ENCODE measurements around the gene FAT1.

GRCh38 chr4:186710521-186711119, 13.0 kb downstream of the FAT1 start:
- TF ChIP-seq POLR2A (IDR thresholded peaks at IDR 0.05) = no peak
- TF ChIP-seq, protein P1, sequence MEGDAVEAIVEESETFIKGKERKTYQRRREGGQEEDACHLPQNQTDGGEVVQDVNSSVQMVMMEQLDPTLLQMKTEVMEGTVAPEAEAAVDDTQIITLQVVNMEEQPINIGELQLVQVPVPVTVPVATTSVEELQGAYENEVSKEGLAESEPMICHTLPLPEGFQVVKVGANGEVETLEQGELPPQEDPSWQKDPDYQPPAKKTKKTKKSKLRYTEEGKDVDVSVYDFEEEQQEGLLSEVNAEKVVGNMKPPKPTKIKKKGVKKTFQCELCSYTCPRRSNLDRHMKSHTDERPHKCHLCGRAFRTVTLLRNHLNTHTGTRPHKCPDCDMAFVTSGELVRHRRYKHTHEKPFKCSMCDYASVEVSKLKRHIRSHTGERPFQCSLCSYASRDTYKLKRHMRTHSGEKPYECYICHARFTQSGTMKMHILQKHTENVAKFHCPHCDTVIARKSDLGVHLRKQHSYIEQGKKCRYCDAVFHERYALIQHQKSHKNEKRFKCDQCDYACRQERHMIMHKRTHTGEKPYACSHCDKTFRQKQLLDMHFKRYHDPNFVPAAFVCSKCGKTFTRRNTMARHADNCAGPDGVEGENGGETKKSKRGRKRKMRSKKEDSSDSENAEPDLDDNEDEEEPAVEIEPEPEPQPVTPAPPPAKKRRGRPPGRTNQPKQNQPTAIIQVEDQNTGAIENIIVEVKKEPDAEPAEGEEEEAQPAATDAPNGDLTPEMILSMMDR (IDR thresholded peaks at IDR 0.05) = no peak

Measured in right lobe of liver (tissue), 4 donors.